T-helper 2 cell treated with Interferon-gamma antibody and Interleukin-4, amounts not matched to agents 100 ng/mL and 5 ng/mL, for 36 hours (primary cell): ENCODE data around the gene EPHA4. TPM values are rescaled to one million over a fixed set of nuclear protein-coding genes. Genes with fewer than 3 reads are reported as not detected.

Experiments
- intact Hi-C: fragments of 100-400 bp; cut with micrococcal nuclease; formaldehyde crosslinking; loops from one replicate; pipeline ENCODE4 v1.15.1; 2023
- total RNA-seq: library from RNA; stranded (reverse); gene quantifications from 2 replicates; pipeline ENCODE4 v1.2.3, GENCODE V29; 2022

Gene EPHA4
- total RNA-seq, 1 donor from 2014 or later, result 7.0 TPM

DNA sequence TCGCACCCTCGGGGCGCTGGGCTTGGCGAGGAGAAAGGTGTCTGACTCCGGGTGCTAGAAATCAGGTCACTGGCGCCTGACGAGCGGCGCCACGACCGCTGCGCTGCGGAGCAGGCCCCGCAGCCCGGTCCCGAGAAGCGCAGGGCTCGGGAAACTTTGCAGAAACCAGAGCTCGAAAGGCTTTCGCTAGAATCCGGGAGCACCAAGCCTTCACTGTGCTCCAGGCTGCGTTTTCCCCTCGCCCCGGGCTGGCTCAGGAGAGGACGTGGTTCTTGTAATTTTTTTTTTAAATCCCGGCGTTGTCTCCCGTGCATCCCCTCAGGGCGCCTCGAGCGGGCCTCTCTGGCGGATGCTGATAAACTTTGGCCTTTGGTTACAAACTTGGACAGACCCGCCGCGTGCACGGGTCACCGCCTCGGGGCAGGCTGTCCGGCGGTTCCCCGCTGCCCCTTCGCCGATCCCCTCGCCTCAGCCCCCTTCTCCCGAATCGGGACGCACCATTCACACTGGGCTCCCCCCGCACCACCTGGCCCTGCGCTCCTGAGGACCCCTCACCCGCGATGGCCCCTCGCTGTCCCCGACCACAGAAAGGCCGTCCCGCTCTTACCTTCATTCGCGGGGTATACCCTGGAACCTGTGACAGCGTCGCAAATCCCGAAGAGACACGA lies 419 bp downstream of the EPHA4 start:
- intact Hi-C loops, result loop anchor here (1.0 to 5.0 kb wide), 4 partner anchors 53 to 1835 kb away; no protein-coding TSS in a partner anchor

DNA sequence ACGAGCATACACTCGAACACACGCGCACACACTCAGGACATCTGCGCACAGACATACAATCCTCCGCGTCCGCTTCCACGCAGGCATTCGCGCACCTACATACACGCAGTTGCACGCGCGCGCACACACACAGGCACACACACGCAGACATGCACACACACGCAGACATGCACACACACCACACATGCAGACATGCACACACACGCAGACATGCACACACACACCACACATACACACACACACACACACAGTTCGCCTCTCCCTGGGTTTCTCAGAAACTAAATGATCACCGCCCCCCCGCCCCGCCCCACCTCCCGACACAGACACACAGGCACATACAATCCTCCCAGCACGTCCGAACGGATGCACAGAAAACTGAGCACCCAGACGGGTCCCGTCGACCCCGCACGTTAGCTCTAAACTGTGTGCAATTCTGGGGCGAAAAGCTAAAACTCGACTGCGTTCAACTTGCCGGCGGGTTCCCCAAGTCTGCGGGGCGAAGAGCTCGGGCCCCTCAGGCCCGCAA lies 1.0 kb downstream of the EPHA4 start:
- intact Hi-C loops, result loop anchor here (5.0 kb wide), 2 partner anchors 109 to 469 kb away; no protein-coding TSS in a partner anchor

GRCh38 chr2:221570321-221570935 lies 1.7 kb downstream of the EPHA4 start:
- intact Hi-C loops, result loop anchor here (5.0 kb wide), 2 partner anchors 108 to 468 kb away; no protein-coding TSS in a partner anchor

GRCh38 chr2:221569871-221570270 lies 2.2 kb downstream of the EPHA4 start:
- intact Hi-C loops, result loop anchor here (5.0 kb wide), 2 partner anchors 108 to 468 kb away; no protein-coding TSS in a partner anchor

DNA sequence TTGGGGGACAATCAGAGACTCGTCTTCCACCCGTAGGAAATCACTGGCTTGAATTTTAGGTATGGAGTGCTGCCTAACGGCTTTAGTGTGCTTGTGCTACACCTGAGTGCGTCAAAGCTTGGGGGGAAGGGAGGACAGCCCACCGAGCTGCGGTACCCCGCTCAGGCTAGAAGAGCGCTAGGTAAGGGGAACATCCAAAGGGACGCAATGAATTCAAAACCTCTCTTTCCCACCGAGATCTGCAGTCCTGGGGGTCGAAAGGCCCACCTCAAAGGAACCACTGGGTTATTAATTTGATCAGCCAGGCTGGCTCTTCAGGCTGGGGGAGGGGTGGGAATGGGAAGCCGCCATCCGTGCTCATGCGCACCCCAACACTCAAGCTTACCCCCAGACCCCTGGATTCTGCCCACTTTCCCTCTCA lies 2.7 kb downstream of the EPHA4 start:
- intact Hi-C loops, result no loop called here

- intact Hi-C loops, result no loop called here
Measured at GRCh38 chr2:221568299-221568698, 3.8 kb downstream of the EPHA4 start.

DNA sequence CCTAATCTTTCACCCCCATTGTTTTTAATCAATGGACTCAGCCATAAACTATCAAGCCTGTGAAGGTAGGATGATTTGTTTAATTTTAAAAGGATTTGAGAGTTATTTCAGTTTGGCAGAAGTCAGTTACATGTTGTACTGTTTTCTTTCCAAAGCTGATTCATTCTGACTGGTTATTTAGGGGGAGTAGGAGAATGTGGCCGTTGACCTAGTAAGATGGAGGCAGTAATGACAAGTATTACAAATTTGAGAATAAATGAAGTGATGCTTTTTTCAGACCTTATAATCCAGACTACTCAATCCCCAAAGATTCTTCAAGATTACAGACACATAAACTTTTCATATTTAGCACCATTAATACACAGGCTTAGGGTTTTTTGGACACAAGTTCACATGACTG lies 4.3 kb downstream of the EPHA4 start:
- intact Hi-C loops, result no loop called here

DNA sequence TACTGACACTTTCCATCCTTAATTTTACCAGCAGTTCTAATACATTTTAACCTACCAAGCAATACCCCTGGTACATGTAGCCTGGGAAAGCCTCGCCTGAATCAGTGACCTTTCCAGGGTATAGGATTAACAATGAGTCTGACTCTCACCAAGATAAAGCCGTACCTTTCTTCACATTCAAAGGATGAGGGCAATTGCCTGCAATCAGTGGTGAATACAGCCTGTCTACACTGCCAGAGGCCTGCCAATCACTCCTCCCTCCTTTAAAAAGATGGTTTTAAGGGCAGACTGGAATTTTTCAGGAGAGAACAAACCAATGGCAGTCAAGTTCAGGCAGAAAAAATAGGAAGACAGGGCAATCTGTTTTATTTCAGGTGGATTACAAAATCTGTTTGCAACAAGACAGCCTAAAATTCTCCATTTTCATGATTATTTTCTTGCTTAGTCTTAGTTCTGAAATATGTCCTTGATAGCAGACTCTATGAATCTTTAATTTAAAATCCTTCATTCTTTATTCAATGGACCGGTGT lies 4.8 kb downstream of the EPHA4 start:
- intact Hi-C loops, result no loop called here

DNA sequence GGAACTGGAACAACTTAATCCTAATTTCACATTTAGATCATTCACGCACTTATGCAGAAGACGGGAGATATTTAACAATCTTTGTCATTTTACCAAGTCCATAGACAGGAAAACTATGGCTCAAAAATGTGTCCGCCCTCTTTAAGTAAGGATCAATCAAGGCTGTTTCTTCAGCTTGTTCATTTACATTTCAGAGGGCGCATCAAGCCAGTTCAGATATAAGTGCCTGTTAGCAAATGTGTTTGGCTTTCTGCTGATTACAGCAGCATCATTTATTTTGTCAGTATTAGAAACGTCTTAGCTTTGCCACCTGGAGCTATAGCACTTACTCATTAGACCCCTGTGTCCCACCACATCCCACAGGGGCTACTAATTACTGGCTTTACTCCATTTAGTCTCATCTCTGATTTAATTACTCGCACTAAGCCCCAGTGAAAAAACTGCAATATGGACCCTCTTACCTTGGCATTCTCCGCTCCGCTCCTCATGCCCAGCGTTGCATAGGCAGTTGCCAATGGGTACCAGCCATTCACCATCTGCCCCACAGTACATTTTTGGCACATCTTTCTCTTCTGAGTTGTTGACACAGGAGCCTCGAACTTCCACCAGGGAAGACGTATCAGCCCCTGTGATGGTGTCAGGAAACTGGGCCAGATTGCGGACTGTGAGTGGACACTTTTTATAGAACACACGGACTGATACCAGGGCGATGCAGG lies 8.7 kb downstream of the EPHA4 start:
- intact Hi-C loops, result no loop called here

- intact Hi-C loops, result no loop called here
Measured at GRCh38 chr2:221562226-221562625, 9.9 kb downstream of the EPHA4 start.

DNA sequence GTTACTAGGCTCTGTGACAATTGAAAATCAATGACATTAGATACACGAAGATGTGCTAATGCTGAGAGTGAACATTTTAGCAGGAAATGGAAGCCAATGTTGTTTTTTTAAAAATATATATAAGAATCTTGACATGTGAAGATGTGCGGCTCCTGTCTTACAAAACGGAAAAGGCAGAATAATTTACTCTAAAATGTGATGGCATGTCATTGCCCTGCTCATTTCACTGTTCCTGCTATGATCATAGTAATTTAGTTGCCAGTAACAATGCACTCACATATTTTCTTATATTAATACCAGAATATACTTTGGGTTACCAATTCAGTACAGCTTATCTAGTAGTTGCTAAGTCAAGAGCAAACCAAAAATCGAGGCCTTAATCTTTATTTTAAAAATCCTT lies 10.3 kb downstream of the EPHA4 start:
- intact Hi-C loops, result no loop called here

GRCh38 chr2:221559991-221560390 lies 12.1 kb downstream of the EPHA4 start:
- intact Hi-C loops, result no loop called here

- intact Hi-C loops, result no loop called here
Measured at GRCh38 chr2:221558107-221558506, 14.0 kb downstream of the EPHA4 start.

DNA sequence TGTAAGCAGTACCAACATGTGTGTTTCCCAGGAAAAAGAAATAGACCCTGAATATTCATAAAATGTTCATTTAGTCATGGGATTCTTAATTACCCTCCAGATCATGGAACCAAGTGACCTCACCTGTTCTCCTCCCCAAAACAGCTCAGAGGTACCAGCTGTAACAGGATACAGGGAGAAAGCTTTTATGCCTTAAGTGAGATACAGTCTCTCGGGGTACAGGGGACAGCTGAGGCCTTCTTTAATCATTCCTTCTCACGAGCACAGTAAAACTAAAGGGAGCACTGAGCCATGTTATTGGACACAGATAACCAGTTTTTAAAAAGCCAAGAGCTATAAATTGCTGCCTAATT lies 16.6 kb downstream of the EPHA4 start:
- intact Hi-C loops, result no loop called here

GRCh38 chr2:221554769-221555493 lies 17.2 kb downstream of the EPHA4 start:
- intact Hi-C loops, result no loop called here

DNA sequence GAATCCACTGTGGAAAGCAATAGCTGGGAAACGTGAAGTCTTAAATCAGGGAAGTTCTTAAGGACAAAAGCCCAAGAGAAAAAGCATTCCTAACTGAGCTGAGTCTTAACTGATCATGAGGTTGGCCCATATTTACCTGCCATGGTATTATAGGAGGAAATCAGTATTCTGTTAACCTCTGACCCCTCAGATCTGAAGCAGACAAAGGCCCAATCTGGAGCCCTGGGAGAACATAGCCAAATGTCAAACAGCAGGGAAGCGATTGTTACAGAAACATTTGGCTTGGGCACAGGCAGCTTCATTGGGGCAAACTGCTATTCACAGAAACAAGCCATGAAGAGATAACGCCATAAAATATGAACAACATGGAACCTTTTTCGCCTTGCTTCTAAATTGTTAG lies 18.8 kb downstream of the EPHA4 start:
- intact Hi-C loops, result no loop called here

DNA sequence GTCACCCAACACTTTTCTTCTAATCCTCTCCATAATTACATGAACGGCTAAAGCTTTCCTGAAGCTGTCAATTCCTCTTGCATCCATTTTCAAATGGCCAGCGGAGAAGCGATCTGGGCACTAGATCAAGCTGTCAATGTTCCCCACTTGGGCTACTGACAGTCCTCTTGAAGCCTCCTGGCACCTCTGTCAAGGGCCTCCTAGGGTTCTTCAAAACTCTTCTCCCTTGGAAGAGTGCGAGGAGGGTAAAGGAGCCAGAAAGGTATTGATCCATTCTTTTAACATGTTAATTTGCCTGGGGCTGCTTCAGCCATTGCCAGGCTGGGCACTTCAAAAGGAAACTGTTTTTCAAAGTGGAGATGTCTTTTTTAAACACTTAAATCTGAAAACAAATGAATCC lies 19.8 kb downstream of the EPHA4 start:
- intact Hi-C loops, result no loop called here

- intact Hi-C loops, result no loop called here
Measured at GRCh38 chr2:221551864-221552263, 20.2 kb downstream of the EPHA4 start.

DNA sequence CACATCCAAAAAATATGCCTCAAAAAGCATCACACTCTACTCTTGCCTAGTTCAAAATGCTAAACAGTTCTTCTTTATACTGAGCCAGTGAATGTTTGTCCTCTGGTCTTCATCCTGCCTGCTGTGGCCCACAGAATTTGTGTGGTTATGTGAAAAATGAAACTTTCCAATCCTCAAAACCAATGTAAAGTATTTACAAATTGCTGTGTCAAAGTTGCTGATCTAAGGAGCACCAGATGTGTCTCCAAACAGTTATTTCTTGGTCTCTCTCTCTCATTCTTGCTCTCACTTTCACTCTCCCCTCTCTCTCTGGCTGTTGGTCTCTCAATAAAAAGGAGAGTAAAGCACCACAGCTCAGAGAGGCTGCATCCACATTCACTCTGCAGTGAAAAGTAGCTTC lies 23.0 kb downstream of the EPHA4 start:
- intact Hi-C loops, result no loop called here

DNA sequence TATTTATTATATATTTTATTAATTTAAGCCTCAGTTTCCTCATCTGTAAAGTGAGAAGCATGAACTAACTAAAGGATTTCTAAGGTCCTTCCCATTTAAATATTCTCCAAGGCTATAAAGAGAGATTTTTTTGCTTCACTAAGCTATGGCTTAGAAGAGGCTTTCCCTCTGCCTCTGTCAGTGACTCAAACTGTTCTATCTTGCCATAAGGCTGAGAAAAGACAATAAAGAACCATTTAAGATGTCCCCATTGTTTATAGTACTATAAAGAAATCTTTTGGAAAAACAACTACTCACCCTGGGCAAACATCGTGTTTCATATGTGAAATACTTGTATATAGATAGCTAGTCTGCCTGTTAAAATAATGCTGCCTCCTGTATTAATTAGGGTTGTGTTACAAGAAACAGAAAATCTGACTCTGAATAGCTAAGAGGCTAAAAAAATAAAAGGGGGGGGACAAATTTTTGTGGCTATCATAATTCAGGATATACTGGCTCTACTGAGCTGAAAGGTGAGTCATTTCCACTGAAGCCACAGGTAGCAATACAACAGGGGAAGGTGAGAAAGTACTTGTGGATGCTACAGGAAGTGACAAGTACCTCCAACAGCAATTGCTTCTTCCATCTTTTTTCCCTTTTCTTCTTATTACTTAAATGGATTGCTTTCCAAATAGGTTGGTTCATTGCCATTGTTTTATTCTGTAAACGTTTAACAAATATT lies 25.4 kb downstream of the EPHA4 start:
- intact Hi-C loops, result no loop called here
